D721Med (cell line): ENCODE measurements around the gene TOM1.

Experiments used
- DNase-seq: peaks from one replicate; pipeline ENCODE4 v3.0.0; 2011; ENCODE audit warnings: low spot score; ENCODE audit not compliant: insufficient read length
- FAIRE-seq: peaks from 2 replicates; lab custom pipeline; 2011; peaks lifted over from hg19 to GRCh38; lab: Jason Lieb, UNC
- TF ChIP-seq, protein P1 (sequence below): IDR thresholded peaks from 2 replicates; pipeline ENCODE4 v1.5.1; 2012; ENCODE audit warnings: mild to moderate bottlenecking, control low read depth; ENCODE audit not compliant: insufficient read depth; ENCODE audit errors: missing control alignments

Gene TOM1

DNA sequence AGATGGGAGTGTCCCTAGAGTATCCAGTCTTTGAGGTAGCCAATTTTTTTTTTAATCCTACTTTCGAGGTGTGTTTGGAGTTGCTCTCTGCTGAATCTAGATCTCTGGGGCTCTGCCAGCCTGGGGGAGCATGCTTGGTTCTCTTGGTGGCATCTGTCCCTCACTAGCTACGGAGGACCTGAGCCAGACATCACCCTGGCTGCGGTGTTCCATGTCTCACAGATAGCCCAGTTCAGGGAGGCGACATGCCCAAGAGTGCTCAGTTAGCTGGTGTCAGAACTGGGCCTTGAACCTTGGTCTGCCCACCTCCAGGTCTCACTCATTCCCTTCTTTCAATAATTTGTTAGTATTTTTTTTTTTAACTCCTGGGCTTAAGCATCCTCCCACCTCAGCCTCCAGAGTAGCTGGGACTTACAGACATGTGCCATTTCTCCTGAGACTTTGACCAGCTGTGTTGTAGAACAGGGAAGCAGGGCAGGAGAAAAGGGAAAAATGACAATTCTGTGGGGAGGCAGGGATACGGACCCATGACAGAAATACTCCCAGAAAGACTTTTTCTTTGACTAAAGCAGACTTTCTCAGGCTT is 81.8 kb downstream of the TOM1 start:
- DNase-seq (no peak), FAIRE-seq (no peak)
- TF ChIP-seq, protein P1, sequence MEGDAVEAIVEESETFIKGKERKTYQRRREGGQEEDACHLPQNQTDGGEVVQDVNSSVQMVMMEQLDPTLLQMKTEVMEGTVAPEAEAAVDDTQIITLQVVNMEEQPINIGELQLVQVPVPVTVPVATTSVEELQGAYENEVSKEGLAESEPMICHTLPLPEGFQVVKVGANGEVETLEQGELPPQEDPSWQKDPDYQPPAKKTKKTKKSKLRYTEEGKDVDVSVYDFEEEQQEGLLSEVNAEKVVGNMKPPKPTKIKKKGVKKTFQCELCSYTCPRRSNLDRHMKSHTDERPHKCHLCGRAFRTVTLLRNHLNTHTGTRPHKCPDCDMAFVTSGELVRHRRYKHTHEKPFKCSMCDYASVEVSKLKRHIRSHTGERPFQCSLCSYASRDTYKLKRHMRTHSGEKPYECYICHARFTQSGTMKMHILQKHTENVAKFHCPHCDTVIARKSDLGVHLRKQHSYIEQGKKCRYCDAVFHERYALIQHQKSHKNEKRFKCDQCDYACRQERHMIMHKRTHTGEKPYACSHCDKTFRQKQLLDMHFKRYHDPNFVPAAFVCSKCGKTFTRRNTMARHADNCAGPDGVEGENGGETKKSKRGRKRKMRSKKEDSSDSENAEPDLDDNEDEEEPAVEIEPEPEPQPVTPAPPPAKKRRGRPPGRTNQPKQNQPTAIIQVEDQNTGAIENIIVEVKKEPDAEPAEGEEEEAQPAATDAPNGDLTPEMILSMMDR = no peak

DNA sequence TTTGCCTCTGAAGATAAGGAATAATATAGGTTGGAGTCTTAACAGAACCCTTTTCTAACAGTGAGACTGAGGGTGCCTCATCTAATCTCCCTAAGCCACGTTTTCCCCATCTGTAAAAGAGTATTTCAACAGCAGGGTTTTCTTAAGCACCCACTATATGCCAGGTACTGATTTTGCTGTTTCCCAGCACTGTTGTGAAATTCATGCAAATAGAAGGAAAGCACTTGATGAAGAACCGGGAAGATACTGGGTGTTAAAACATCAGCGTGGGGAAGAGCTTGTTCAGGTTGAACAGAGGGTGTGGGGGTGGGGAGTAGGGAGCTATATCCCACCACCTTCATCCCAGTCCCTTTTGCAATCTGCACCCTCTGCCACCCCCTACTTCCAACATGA is 84.0 kb downstream of the TOM1 start:
- TF ChIP-seq, protein P1 = no peak
- no peak for FAIRE-seq

GRCh38 chr22:35384527-35384926 is 84.8 kb downstream of the TOM1 start:
- DNase-seq (no peak), FAIRE-seq (no peak)
- TF ChIP-seq, protein P1 = no peak

More for the DNA sequence above, 84.0 kb downstream of the TOM1 start:
- DNase-seq = no peak

DNA sequence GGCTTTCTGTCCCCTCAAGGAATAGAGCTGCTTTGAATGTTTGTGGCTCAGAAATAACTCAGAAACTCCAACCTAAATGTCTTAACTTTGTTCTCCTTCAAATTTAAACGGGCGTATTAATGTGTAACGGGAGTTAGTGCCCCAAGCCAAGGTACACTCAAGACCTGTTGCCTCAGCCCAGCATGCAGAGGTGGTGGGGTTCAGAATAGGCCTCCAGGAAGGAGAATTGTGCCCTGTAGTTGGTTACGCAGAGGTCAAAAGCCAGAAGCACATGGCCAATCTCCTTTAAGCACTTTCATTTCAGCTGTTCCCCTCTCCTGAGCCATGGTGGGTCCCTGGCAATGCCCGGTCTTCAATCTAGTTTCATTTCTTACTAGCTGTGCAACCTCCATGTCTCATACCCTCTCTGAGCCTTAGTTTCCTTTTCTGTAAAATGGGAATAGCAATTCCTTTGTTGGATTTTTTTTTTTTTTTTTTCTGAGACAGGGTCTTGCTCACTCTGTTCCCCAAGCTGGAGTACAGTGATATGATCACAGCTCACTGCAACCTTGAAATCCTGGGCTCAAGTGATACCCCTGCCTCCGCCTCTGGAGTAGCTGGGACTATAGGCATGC is 85.4 kb downstream of the TOM1 start:
- DNase-seq (no peak), FAIRE-seq (no peak)
- TF ChIP-seq, protein P1 = no peak

- TF ChIP-seq, protein P1 = no peak
- DNase-seq = no peak
- no peak for FAIRE-seq
Measured at GRCh38 chr22:35386670-35387288, 87.1 kb downstream of the TOM1 start.

GRCh38 chr22:35390933-35391332 is 91.2 kb downstream of the TOM1 start:
- DNase-seq = no peak
- FAIRE-seq = no peak
- TF ChIP-seq, protein P1 = no peak

- FAIRE-seq (no peak), DNase-seq (no peak)
- TF ChIP-seq, protein P1 = no peak
Measured at GRCh38 chr22:35392357-35392756, 92.7 kb downstream of the TOM1 start.
